ENCODE measurements around the gene MPG.
A peak's percentile ranks its signal among the peaks of the same experiment; 100 is the strongest.

The MPG gene

GRCh38 chr16:117379-118365, 39.6 kb downstream of the MPG start:
- no peaks in the 10 kb centered on the region for H3K4me1 ChIP-seq (ENCODE audit: insufficient read depth, low read length)
- no peak overlapping the region for H3K27ac ChIP-seq (ENCODE audit: low read length)
- H3K9me3 ChIP-seq (ENCODE audit: insufficient read depth, low read length, severe bottlenecking) = no peaks in the 10 kb centered on the region
- ATAC-seq (ENCODE audit: insufficient read depth, low read depth) (peak; percentile 86), DNase-seq (peak; percentile 64)
- H3K27me3 ChIP-seq (ENCODE audit: insufficient read depth, low read length, poor library complexity) = no peaks in the 10 kb centered on the region
- no peak for TF ChIP-seq EZH2 (IDR thresholded peaks at IDR 0.05; ENCODE audit: borderline replicate concordance, low read depth, low read length, severe bottlenecking)
- peak; percentile 78 for TF ChIP-seq CTCF (IDR thresholded peaks at IDR 0.05; ENCODE audit: borderline replicate concordance, extremely low read depth, low read length, poor library complexity, severe bottlenecking)
- H3K4me3 ChIP-seq (ENCODE audit: low read depth in 1 of 2, low read length in 2 of 2) = no peak overlapping the region
- H3K9ac ChIP-seq (ENCODE audit: low read depth, low read length) = no peak overlapping the region
- peaks cover 46% of the 10 kb centered on the region for H3K36me3 ChIP-seq (ENCODE audit: insufficient read depth, low read length)
- H2AFZ ChIP-seq (ENCODE audit: low read depth, low read length) = no peak overlapping the region
- peaks cover 6% of the 10 kb centered on the region; the same call in 1 of the 2 replicates for H3K79me2 ChIP-seq (ENCODE audit: insufficient read depth, low read length)
- no peak overlapping the region for H3K4me2 ChIP-seq (ENCODE audit: insufficient read depth, low read length)
- peaks cover 28% of the 10 kb centered on the region for H4K20me1 ChIP-seq (ENCODE audit: insufficient read depth, low read length)

GRCh38 chr16:118857-119256, 40.8 kb downstream of the MPG start:
- no peak overlapping the region for H3K4me3 ChIP-seq (ENCODE audit: low read depth in 1 of 2, low read length in 2 of 2)
- H2AFZ ChIP-seq (ENCODE audit: low read depth, low read length) = no peak overlapping the region
- no peaks in the 10 kb centered on the region for H3K27me3 ChIP-seq (ENCODE audit: insufficient read depth, low read length, poor library complexity)
- no peaks in the 10 kb centered on the region for H3K9me3 ChIP-seq (ENCODE audit: insufficient read depth, low read length, severe bottlenecking)
- no peak overlapping the region for H3K9ac ChIP-seq (ENCODE audit: low read depth, low read length)
- no peak for TF ChIP-seq CTCF (IDR thresholded peaks at IDR 0.05; ENCODE audit: borderline replicate concordance, extremely low read depth, low read length, poor library complexity, severe bottlenecking)
- no peak for TF ChIP-seq EZH2 (IDR thresholded peaks at IDR 0.05; ENCODE audit: borderline replicate concordance, low read depth, low read length, severe bottlenecking)
- peaks cover 40% of the 10 kb centered on the region for H3K36me3 ChIP-seq (ENCODE audit: insufficient read depth, low read length)
- no peak for ATAC-seq (ENCODE audit: insufficient read depth, low read depth)
- no peaks in the 10 kb centered on the region for H3K4me1 ChIP-seq (ENCODE audit: insufficient read depth, low read length)
- no peak overlapping the region for H3K4me2 ChIP-seq (ENCODE audit: insufficient read depth, low read length)
- no peak overlapping the region for H3K27ac ChIP-seq (ENCODE audit: low read length)
- H4K20me1 ChIP-seq (ENCODE audit: insufficient read depth, low read length) = peaks cover 29% of the 10 kb centered on the region
- DNase-seq = no peak
- peaks cover 8% of the 10 kb centered on the region; the same call in 1 of the 2 replicates for H3K79me2 ChIP-seq (ENCODE audit: insufficient read depth, low read length)

GRCh38 chr16:119295-119694, 41.3 kb downstream of the MPG start:
- no peak overlapping the region for H3K27ac ChIP-seq (ENCODE audit: low read length)
- no peak for ATAC-seq (ENCODE audit: insufficient read depth, low read depth)

More at GRCh38 chr16:119295-119694, 41.3 kb downstream of the MPG start:
- no peaks in the 10 kb centered on the region for H3K4me1 ChIP-seq (ENCODE audit: insufficient read depth, low read length)
- no peak overlapping the region for H2AFZ ChIP-seq (ENCODE audit: low read depth, low read length)
- H3K27me3 ChIP-seq (ENCODE audit: insufficient read depth, low read length, poor library complexity) = no peaks in the 10 kb centered on the region
- DNase-seq = no peak
- no peak overlapping the region for H3K9ac ChIP-seq (ENCODE audit: low read depth, low read length)
- H3K4me3 ChIP-seq (ENCODE audit: low read depth in 1 of 2, low read length in 2 of 2) = no peak overlapping the region
- no peak overlapping the region for H3K4me2 ChIP-seq (ENCODE audit: insufficient read depth, low read length)
- H3K79me2 ChIP-seq (ENCODE audit: insufficient read depth, low read length) = peaks cover 10% of the 10 kb centered on the region; the same call in 1 of the 2 replicates
- no peaks in the 10 kb centered on the region for H3K9me3 ChIP-seq (ENCODE audit: insufficient read depth, low read length, severe bottlenecking)
- TF ChIP-seq EZH2 (IDR thresholded peaks at IDR 0.05; ENCODE audit: borderline replicate concordance, low read depth, low read length, severe bottlenecking) (no peak), CTCF (IDR thresholded peaks at IDR 0.05; ENCODE audit: borderline replicate concordance, extremely low read depth, low read length, poor library complexity, severe bottlenecking) (no peak)
- H3K36me3 ChIP-seq (ENCODE audit: insufficient read depth, low read length) = peaks cover 35% of the 10 kb centered on the region
- H4K20me1 ChIP-seq (ENCODE audit: insufficient read depth, low read length) = peaks cover 27% of the 10 kb centered on the region
